Hematopoietic multipotent progenitor cell treated with erythropoietin and hydrocortisone succinate and interleukin-3 and kit ligand, for 4 days (in vitro differentiated cells): ENCODE measurements around the gene KIDINS220.

ENCODE experiments used
- DNase-seq: peaks from one replicate; pipeline ENCODE4 v3.0.0-alpha.2; 2015

The KIDINS220 gene

DNA sequence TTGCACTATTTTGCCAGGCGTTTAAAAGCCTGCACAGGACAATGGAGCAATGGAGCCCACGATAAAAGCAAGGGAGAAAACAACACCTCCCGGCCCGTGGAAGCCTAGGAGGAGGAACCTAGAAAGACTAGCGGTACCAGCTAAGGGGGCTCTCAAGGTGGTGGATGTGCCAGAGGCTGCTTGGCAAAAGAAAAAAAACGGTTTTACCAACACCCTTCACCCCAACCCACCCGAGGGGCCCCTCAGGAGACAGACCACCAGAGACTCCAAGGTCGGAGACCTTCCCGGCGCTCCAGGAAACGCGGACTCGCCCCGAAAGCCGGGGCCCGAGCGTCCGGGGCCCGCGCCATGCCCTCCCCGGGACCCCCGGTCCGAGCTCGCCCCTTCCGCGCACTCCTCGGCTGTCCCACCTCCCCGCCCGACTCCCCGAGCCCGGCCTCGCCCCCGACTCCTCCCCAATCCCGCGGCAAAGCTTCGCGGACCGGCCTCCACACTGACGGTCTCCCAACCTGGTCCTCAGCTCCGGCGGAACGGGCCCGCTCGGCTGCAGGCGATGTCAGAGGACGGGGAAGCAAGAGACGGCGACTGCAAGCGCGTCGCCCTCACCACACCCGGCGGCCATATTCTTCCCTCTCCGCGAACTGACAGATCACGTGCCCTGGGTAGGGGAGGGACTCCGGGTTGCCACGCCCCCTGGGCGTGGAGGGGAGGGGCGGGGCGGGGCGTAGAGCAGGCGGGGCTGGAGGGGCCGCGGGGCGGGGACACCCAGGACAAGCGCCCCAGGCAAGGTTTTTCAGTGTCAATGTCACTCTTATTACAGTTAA, at the start of gene KIDINS220:
TSS of gene KIDINS220 (minus strand) at position 643 of the 824 bp plus-strand sequence. CDS start 10,520 bp downstream, outside the sequence.
- peak; percentile 93 for DNase-seq

- DNase-seq, result peak; percentile 41
These were observed 49.5 kb upstream of the KIDINS220 start for GRCh38 chr2:8886876-8887275.

GRCh38 chr2:8886202-8886518, 48.7 kb upstream of the KIDINS220 start:
- no peak for DNase-seq

DNA sequence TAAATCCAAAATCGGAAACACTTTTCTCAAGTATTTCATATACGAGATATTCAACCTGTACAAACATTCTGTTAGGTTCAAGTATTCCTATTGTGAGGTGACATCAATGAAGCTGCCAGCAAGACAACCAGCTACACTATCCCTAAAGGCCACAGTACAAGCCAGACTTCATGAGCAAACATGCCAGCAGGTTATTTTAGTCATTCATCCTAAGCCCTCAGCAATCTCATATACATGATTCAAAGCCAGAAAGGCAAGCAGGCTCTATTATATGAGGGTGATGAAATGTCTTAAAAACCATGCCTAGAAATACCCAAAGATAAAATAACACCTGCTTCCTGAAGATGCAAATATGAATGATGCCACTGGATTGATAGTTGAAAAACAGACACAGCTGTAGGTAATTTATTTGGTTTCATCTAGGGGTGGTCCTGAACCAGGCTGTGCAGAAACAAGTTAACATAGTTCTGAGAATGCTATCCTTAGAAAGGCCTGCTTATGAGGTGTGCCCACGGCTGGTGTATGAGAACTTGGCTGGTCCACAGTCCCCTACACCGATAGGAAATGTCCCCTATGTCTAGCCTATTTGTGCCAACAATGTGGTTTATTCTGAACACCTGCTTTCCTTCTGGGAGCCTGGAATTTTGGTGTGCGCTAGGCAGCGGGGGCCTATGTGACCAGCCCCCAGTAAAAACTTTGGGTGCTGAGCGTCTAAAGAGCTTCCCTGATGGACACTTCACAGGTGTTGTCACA, 48.2 kb upstream of the KIDINS220 start:
- no peak for DNase-seq

DNA sequence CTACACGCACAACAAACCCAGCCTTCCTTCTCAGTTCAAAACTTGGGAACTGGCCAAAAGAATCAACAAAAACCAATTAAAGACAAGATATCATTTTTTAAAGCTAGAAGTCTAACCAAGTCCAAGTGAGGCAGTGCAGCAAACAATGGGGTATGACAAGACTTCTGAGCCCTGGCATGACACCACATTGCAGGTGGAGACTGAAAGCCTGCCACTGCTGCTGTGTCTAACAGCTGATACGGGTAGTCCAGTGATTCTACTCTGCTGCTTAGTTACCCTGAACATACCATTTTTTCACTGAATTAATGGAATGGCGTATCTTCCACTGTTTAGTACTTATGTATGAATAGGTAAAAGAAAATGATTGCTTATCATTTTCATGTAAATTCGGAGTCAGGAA, 47.4 kb upstream of the KIDINS220 start:
- no peak for DNase-seq

GRCh38 chr2:8882094-8882493, 44.7 kb upstream of the KIDINS220 start:
- peak; percentile 67 for DNase-seq

GRCh38 chr2:8877894-8878293, 40.5 kb upstream of the KIDINS220 start:
- DNase-seq, result no peak

DNA sequence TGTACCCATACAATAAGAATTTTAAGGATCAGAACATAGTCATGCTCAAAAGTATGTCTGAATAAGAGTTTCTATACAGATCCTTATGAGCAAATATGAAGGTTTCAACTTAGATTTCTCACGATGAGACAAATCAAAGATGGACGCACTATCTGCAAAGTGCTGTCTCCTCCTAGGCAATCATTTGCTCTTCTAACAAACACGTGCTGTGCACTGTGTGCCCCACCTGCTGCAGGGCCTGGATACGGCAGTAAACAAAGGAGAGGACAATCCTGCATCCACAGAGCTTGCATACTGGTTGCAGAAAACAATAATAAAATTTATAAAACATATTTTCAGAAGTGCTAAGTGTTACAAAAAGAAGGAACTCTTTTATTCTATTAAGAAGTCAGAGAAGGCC, 39.9 kb upstream of the KIDINS220 start:
- no peak for DNase-seq

GRCh38 chr2:8876628-8877027, 39.2 kb upstream of the KIDINS220 start:
- DNase-seq, result no peak

- DNase-seq, result peak; percentile 82
These were observed 35.5 kb upstream of the KIDINS220 start for GRCh38 chr2:8872821-8873432.

DNA sequence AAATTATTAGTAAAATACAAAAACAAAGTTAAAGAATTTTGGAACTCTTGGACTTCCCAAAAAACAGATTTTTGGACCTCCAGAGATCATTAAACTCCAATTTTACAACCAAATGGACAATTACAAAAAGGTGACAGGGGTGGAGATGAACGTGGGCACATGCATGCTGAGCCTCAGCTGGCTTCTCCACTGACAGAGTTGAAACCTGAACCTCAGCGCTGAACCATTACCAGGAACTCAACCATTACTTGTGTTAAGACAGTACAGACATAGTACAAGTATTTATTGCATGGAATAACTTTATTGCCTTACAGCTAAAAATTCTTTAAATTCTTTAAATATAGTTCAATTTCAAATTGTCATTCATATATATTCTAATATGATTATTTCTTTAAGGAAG, 33.0 kb upstream of the KIDINS220 start:
- no peak for DNase-seq

- DNase-seq, result no peak
These were observed 29.9 kb upstream of the KIDINS220 start for GRCh38 chr2:8867363-8867762.

DNA sequence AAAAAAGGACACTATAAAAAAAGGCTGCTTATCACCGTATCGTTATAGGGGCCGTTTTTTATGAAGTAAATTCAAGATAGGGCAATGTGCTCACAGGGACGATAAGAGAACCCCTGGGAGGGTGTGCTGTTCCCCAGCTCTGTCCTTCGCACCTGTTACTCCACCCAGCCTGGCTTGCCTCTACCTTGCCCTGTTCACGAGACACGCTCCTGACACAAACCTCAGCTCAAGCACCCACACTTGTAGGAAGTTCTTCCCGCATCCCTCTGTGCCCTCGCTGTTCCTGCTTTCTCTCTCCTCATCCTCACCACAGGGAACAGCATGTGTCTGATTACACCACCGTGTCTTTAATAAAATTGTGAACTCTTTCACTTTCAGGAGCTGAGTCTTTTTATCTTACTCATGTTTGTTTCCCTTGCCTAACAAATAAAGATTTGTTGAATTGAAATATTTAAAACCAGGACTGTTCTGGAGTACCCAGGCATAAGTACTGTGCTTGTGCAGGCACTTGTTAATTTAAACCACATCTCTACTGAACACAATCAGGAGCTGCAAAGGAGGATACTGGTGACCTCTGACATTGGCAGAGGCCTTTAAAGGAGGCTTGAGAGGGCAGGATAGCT, 26.0 kb upstream of the KIDINS220 start:
- no peak for DNase-seq

DNA sequence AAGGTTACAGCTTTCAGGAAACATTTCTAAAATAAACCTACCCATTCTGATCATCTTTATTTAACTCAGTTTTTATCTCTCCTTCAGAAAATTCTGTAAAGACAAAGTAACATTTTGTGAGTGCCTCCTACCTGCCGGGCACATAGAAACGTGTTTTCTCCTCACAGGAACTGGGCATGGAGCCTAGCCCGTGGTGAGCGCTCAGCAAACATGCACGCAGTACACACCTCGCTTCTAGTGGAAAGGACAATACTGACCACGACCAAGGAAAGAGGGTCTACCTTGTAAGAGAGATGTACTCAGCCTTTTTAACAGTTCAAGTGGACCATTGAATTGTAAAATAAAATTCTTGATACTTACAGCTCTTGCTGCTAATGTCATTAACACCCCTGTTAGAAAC, 24.8 kb upstream of the KIDINS220 start:
- no peak for DNase-seq

- DNase-seq, result no peak
These were observed 24.4 kb upstream of the KIDINS220 start for GRCh38 chr2:8861797-8862196.

- no peak for DNase-seq
These were observed 22.8 kb upstream of the KIDINS220 start for GRCh38 chr2:8860239-8860638.

DNA sequence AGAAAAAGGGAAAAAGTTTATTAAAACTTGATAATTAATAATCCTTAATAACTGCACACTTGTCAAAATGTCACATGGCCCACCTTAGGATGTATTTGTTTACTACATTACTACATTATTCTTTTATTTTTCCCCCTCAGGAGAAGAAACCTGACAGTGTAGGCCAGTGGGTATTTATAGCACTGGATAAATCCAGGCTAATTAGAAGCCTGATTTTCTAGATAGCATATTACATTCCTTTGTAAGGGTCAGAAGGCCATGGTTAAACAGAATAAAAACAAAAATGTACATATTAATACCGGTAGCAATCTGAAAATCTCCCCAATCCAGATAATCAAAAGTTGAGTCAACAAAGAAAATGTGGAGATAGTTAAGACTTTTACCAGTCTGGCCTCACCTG, 21.5 kb upstream of the KIDINS220 start:
- DNase-seq, result no peak

GRCh38 chr2:8858264-8858663, 20.9 kb upstream of the KIDINS220 start:
- DNase-seq, result no peak

DNA sequence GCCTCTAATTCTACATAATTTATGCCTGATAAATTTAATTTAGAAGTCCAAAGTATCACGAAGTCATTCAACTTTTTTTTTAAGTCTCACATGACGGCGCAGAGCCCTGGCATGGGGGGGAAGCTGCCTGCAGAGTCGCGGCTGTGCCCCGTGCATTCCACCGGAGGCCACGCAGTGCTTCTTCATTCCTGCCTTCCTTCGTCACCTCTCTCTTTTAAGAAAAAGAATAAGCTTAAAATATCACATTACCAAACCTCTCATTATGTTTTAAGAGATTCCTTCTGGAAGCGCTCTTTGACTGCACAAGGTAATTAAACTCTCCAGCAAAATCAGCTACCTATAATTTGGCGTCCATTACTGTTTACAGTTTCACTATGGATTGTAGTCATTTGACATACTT, 20.3 kb upstream of the KIDINS220 start:
- no peak for DNase-seq

- DNase-seq, result no peak
These were observed 18.8 kb upstream of the KIDINS220 start for GRCh38 chr2:8856176-8856575.

GRCh38 chr2:8855010-8855409, 17.6 kb upstream of the KIDINS220 start:
- no peak for DNase-seq

DNA sequence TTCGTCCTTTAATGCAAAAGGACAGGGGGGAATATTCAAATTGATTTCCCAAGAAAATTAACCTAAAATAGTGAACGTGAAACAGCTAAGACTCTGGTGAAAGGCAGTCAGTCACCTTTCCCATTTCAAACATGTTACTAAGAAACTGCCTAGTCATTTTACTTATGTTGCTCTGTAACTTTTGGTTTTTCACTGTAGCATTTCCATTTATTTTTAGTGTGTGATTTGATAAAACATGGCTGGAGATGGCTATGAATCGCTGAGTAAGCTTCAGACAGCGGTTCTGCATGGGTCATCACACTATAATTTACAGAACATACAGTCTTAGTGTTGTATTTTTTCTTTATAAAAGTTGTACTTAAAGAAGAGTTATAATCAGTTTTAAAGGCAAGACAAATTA, 16.0 kb upstream of the KIDINS220 start:
- DNase-seq, result no peak

- no peak for DNase-seq
These were observed 14.6 kb upstream of the KIDINS220 start for GRCh38 chr2:8851811-8852560.
